HG03565 (cell line): ENCODE results near the gene SLC30A5.
"Not testable (repeated sequence)": the region's sequence is repeated elsewhere in the genome, so short reads cannot be mapped to it uniquely, and the experiment has no call there.

Experiments used
- ATAC-seq: cut with Tn5 transposase; IDR thresholded peaks from one replicate; pipeline ENCODE4 v1.9.1; 2021; ENCODE audit warnings: mild to moderate bottlenecking, moderate library complexity; ENCODE audit not compliant: unreplicated experiment

SLC30A5 gene

GRCh38 chr5:69103521-69103920 is 9.7 kb downstream of the SLC30A5 start:
- ATAC-seq, result no peak

GRCh38 chr5:69105996-69106906 is 12.4 kb downstream of the SLC30A5 start:
- ATAC-seq, result peak; percentile 88

GRCh38 chr5:69108367-69108766 is 14.6 kb downstream of the SLC30A5 start:
- ATAC-seq, result not testable (repeated sequence)

GRCh38 chr5:69113851-69114250 is 20.0 kb downstream of the SLC30A5 start:
- no peak for ATAC-seq

GRCh38 chr5:69115526-69115925 is 21.7 kb downstream of the SLC30A5 start:
- ATAC-seq, result no peak

- no peak for ATAC-seq
Observed at GRCh38 chr5:69129413-69129812, 35.6 kb downstream of the SLC30A5 start.

GRCh38 chr5:69130241-69130640 is 36.4 kb downstream of the SLC30A5 start:
- ATAC-seq, result no peak

- ATAC-seq, result no peak
Observed at GRCh38 chr5:69131304-69131703, 37.5 kb downstream of the SLC30A5 start.

- ATAC-seq, result no peak
Observed at GRCh38 chr5:69134126-69134525, 40.3 kb downstream of the SLC30A5 start.

GRCh38 chr5:69136293-69136692 is 42.5 kb downstream of the SLC30A5 start:
- peak; percentile 85 for ATAC-seq

- ATAC-seq, result not testable (repeated sequence)
Observed at GRCh38 chr5:69137208-69137607, 43.4 kb downstream of the SLC30A5 start.

- ATAC-seq, result no peak
Observed at GRCh38 chr5:69137807-69138206, 44.0 kb downstream of the SLC30A5 start.

- no peak for ATAC-seq
Observed at GRCh38 chr5:69138766-69139165, 45.0 kb downstream of the SLC30A5 start.

- ATAC-seq, result not testable (repeated sequence)
Observed at GRCh38 chr5:69140239-69140638, 46.4 kb downstream of the SLC30A5 start.

- no peak for ATAC-seq
Observed at GRCh38 chr5:69140827-69141226, 47.0 kb downstream of the SLC30A5 start.

GRCh38 chr5:69148576-69148975 is 54.8 kb downstream of the SLC30A5 start:
- ATAC-seq, result not testable (repeated sequence)

GRCh38 chr5:69148981-69149675 is 55.3 kb downstream of the SLC30A5 start:
- ATAC-seq, result no peak

GRCh38 chr5:69149676-69150010 is 55.8 kb downstream of the SLC30A5 start:
- no peak for ATAC-seq

- ATAC-seq, result no peak
Observed at GRCh38 chr5:69152731-69153130, 58.9 kb downstream of the SLC30A5 start.

- ATAC-seq, result no peak
Observed at GRCh38 chr5:69156456-69156855, 62.6 kb downstream of the SLC30A5 start.

- ATAC-seq, result no peak
Observed at GRCh38 chr5:69158039-69158438, 64.2 kb downstream of the SLC30A5 start.

GRCh38 chr5:69160651-69161050 is 66.8 kb downstream of the SLC30A5 start:
- no peak for ATAC-seq
